Umbilical cord (tissue), 2 donors: ENCODE results near the gene DKK2. TPM values are rescaled to one million over a fixed set of nuclear protein-coding genes. Genes with fewer than 3 reads are reported as not detected.
"Not testable (repeated sequence)": the region's sequence is repeated elsewhere in the genome, so short reads cannot be mapped to it uniquely, and the experiment has no call there.

Experiments used
- DNase-seq: peaks from one replicate; pipeline ENCODE4 v3.0.0-alpha.2; 2015; ENCODE audit warnings: low spot score
- total RNA-seq: library from RNA; depleted of rRNA; stranded (reverse); fragments of >200 nt; gene quantifications from one replicate; pipeline ENCODE4 v1.2.3, GENCODE V29; 2014; ENCODE audit warnings: low replicate concordance; ENCODE audit not compliant: insufficient read depth

The DKK2 gene
- total RNA-seq, 1 donor from 2014 or later: 179 TPM

- DNase-seq: no peak
These were observed 121.9 kb downstream of the DKK2 start for GRCh38 chr4:106914223-106914622.

- no peak for DNase-seq
These were observed 126.5 kb downstream of the DKK2 start for GRCh38 chr4:106909486-106910188.

DNA sequence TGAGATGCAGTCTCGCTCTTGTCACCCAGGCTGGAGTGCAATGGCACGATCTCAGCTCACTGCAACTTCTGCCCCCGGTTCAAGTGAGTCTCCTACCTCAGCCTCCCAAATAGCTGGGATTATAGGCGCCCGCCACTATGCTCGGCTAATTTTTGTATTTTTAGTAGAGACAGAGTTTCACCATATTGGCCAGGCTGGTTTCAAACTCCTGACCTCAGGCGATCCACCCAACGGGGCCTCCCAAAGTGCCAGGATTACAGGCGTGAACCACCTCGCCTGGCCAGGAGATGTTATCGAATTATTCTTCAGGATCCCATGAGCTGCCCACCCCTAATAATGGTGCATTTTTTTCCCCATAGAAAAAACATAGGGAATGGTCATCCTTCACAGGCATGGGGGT lies 128.1 kb downstream of the DKK2 start:
- DNase-seq: not testable (repeated sequence)

DNA sequence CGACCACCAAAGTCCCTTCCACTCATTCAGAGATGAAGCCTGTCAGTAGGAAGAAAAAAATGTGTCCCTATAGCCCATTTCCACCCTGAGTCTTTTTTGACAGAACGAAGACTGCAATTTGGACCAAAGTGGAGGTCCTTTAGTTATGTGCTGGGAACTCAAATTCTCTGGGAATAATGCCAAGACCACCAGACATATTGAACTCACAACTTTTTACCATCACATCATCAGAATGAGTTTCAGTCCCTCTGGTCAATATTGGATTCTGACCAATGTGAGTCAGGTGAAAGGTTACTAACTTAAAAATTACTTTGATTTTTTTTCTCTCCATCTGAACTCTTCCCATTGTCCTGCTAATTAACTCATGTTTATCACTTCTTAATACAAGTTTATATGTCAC lies 128.9 kb downstream of the DKK2 start:
- no peak for DNase-seq

DNA sequence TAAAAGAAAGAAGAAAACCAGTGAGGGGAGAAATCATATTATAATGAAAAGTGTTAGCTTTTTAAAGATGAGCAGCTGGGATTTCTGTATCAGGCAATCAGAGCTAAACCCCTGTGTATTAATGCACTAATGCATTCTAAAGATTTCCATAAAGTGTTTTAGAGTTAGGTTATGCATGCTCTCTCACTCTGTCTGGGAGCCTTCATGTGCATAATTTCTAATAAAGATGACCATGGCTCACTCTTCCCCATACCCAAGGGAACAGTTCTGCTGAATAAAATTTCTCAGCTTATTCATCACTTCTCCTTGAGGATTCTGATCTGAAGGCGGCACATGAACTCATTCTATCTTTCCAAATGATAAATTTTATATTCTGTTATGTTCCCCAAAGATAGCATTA lies 129.4 kb downstream of the DKK2 start:
- DNase-seq: no peak

- peak; percentile 37 for DNase-seq
These were observed 137.4 kb downstream of the DKK2 start for GRCh38 chr4:106898621-106899230.

- DNase-seq: no peak
These were observed 142.2 kb downstream of the DKK2 start for GRCh38 chr4:106893903-106894302.

GRCh38 chr4:106893395-106893881 lies 142.7 kb downstream of the DKK2 start:
- no peak for DNase-seq

- DNase-seq: no peak
These were observed 143.3 kb downstream of the DKK2 start for GRCh38 chr4:106892786-106893185.

GRCh38 chr4:106875340-106875739 lies 160.8 kb downstream of the DKK2 start:
- DNase-seq: no peak
